B cell (primary cell): ENCODE results near the gene PDGFA. TPM values are rescaled to one million over a fixed set of nuclear protein-coding genes. Genes with fewer than 3 reads are reported as not detected.

Source experiments
- ATAC-seq: fragments of 200-7000 bp; cut with Tn5 transposase; one replicate; pipeline ENCODE4 v1.10.0; 2021; ENCODE audit warnings: low read depth, mild to moderate bottlenecking, moderate number of reproducible peaks, moderate library complexity
- CTCF ChIA-PET: fragments of 350-600 bp; sonication (Branson Sonifier 250); formaldehyde crosslinking; loops from one replicate; lab custom pipeline; 2021; ENCODE audit warnings: antibody characterized with exemption, inconsistent platforms; lab: Charles Lee
- POLR2A ChIA-PET: fragments of 350-600 bp; sonication (Branson Sonifier 250); formaldehyde crosslinking; loops from one replicate; lab custom pipeline; 2021; ENCODE audit warnings: antibody characterized with exemption; lab: Charles Lee
- DNase-seq: peaks from one replicate; pipeline ENCODE4 v3.0.0; 2013
- H2AFZ ChIP-seq: 2 replicates; pipeline ENCODE4 v1.6.1; 2012; ENCODE audit warnings: mild to moderate bottlenecking, low read depth, low read length; ENCODE audit not compliant: insufficient read depth, poor library complexity, severe bottlenecking
- H3K27ac ChIP-seq, 2 donors: 1 replicate in 1 of 2; 2 replicates in 1 of 2; pipeline ENCODE4 v1.5.1; 2012 to 2013; ENCODE audit warnings: low read length in 2 of 2, mild to moderate bottlenecking in 2 of 2, moderate library complexity in 1 of 2
- H3K27me3 ChIP-seq, 4 experiments: fragments of 200-600 bp in 1 of 4; sonication (generic) in 1 of 4; replicated peaks in 1 of 4; 1 replicate in 2 of 4; 2 replicates in 2 of 4; pipeline versions ENCODE4 v1.6.1 to v1.7.0; 2013 to 2016; ENCODE audit warnings: low read length in 3 of 4, mild to moderate bottlenecking in 2 of 4, mixed read lengths in 1 of 4, moderate library complexity in 1 of 4; ENCODE audit not compliant: insufficient read depth in 4 of 4, control insufficient read depth in 3 of 4; ENCODE audit errors: control extremely low read depth in 1 of 4
- H3K36me3 ChIP-seq, 2 experiments: replicated peaks in 1 of 2; 1 replicate in 1 of 2; 2 replicates in 1 of 2; pipeline versions ENCODE4 v1.6.1 to v1.7.1; 2013; ENCODE audit warnings: low read length in 1 of 2; ENCODE audit not compliant: insufficient read depth in 2 of 2, control insufficient read depth in 1 of 2; ENCODE audit errors: control extremely low read depth in 1 of 2, extremely low read depth in 1 of 2
- H3K4me1 ChIP-seq, 2 donors: fragments of 200-600 bp in 1 of 2; sonication (generic) in 1 of 2; 1 replicate in 1 of 2; 2 replicates in 1 of 2; pipeline versions ENCODE4 v1.5.1 to v1.6.1; 2013 to 2017; ENCODE audit warnings: low read length in 2 of 2; ENCODE audit not compliant: control insufficient read depth in 2 of 2, insufficient read depth in 2 of 2
- H3K4me2 ChIP-seq: replicated peaks from 2 replicates; pipeline ENCODE3; 2012; ENCODE audit warnings: mild to moderate bottlenecking, low read depth, low read length; ENCODE audit not compliant: poor library complexity, severe bottlenecking
- H3K4me3 ChIP-seq, 5 experiments: fragments of 200-600 bp in 1 of 5; sonication (generic) in 1 of 5; 1 replicate in 3 of 5; 2 replicates in 2 of 5; pipeline versions ENCODE4 v1.5.1 to v1.7.0; 2011 to 2016; ENCODE audit warnings: low read length in 4 of 5, mild to moderate bottlenecking in 4 of 5, low read depth in 2 of 5, control low read depth in 1 of 5, moderate library complexity in 1 of 5; ENCODE audit not compliant: insufficient read depth in 1 of 5; ENCODE audit errors: control extremely low read depth in 1 of 5, extremely low read depth in 1 of 5
- H3K79me2 ChIP-seq: fragments of 200-600 bp; sonication (generic); one replicate; pipeline ENCODE4 v1.6.0; 2016; ENCODE audit warnings: low read length; ENCODE audit not compliant: control insufficient read depth, insufficient read depth
- H3K9ac ChIP-seq: fragments of 200-600 bp; sonication (generic); 2 replicates; pipeline ENCODE4 v1.6.1; 2017; ENCODE audit warnings: mild to moderate bottlenecking, low read length, moderate library complexity
- H3K9me3 ChIP-seq, 3 donors: one replicate each; pipeline versions ENCODE4 v1.6.1 to v1.7.1; 2013; ENCODE audit warnings: low read length in 2 of 3; ENCODE audit not compliant: control insufficient read depth in 2 of 3, insufficient read depth in 1 of 3; ENCODE audit errors: control extremely low read depth in 1 of 3
- H4K20me1 ChIP-seq: 2 replicates; pipeline ENCODE4 v1.6.0; 2012; ENCODE audit warnings: mild to moderate bottlenecking, low read length; ENCODE audit not compliant: insufficient read depth, control insufficient read depth, poor library complexity, severe bottlenecking
- H3K27ac Mint-ChIP-seq: one replicate; pipeline ENCODE4 v1.8.0; 2021; ENCODE audit warnings: mixed read lengths
- H3K27me3 Mint-ChIP-seq: one replicate; pipeline ENCODE4 v1.8.0; 2021; ENCODE audit warnings: mixed read lengths
- H3K4me1 Mint-ChIP-seq: one replicate; pipeline ENCODE4 v1.8.0; 2021; ENCODE audit warnings: mixed read lengths
- H3K4me3 Mint-ChIP-seq: one replicate; pipeline ENCODE4 v1.8.0; 2021; ENCODE audit warnings: mixed read lengths
- H3K9me3 Mint-ChIP-seq: one replicate; pipeline ENCODE4 v1.8.0; 2022; ENCODE audit warnings: mixed read lengths; ENCODE audit not compliant: insufficient read depth
- CTCF ChIP-seq: fragments of 200-600 bp; IDR thresholded peaks from one replicate; pipeline ENCODE4 v1.8.0; 2022; ENCODE audit warnings: antibody characterized with exemption, mild to moderate bottlenecking
- EZH2 ChIP-seq: IDR thresholded peaks from 2 replicates; pipeline ENCODE4 v1.6.1; 2012; ENCODE audit warnings: borderline replicate concordance, low read depth, mild to moderate bottlenecking, moderate library complexity, low read length; ENCODE audit not compliant: insufficient read depth, poor library complexity, severe bottlenecking
- WGBS: methylation state at CpG from one replicate; pipeline ENCODE4 v1.1.5; 2013; ENCODE audit warnings: missing lambda C conversion rate; ENCODE audit not compliant: insufficient coverage; 5-methylcytosine and 5-hydroxymethylcytosine counted together
- intact Hi-C: fragments of 100-400 bp; cut with micrococcal nuclease; formaldehyde crosslinking; loops from one replicate; pipeline ENCODE4 v1.10.0; 2022
- polyA plus RNA-seq: library from polyadenylated mRNA; depleted of rRNA; stranded (reverse); fragments of >200 nt; gene quantifications from 2 replicates; pipeline ENCODE4 v1.2.3, GENCODE V29; 2012
- total RNA-seq, 2 donors: library from RNA; stranded (reverse); fragments of 120-200 nt in 1 of 2; gene quantifications; 1 replicate in 1 of 2; 2 replicates in 1 of 2; pipeline versions ENCODE4 v1.2.3 to v1.2.4, GENCODE V29; 2013 to 2022

The PDGFA gene
- total and polyA plus RNA-seq, 2 donors (not counting 1 experiment from before 2014, with no cell fraction given): 0.36 to 1.5 TPM

- CTCF ChIA-PET: no interaction called here
- POLR2A ChIA-PET: no interaction called here
- WGBS: 7% methylated on average over 59 of the region's 63 CpGs
- Histone ChIP-seq H3K9me3 (peaks cover 0 to 8% (median 0%) of the 10 kb centered on the region in 3 donors), H3K79me2 (no peaks in the 10 kb centered on the region), H3K4me2 (peak overlapping the region; percentile 88), H3K36me3 (no peaks in the 10 kb centered on the region), H4K20me1 (no peaks in the 10 kb centered on the region), H3K27me3 (peaks cover 0 to 40% (median 15%) of the 10 kb centered on the region in 4 experiments), H3K9ac (no peak overlapping the region), H2AFZ (peak overlapping the region; percentile 49), H3K27ac (no peak overlapping the region), H3K4me3 (peak overlapping the region in 2 of 5 experiments; percentile 29 to 41), H3K4me1 (peaks cover 33 to 40% of the 10 kb centered on the region in 2 donors)
- ATAC-seq: no peak
- H3K9me3 Mint-ChIP-seq: no peaks in the 10 kb centered on the region
- H3K27ac Mint-ChIP-seq: no peak overlapping the region
- peak; percentile 42 for DNase-seq
- H3K4me1 Mint-ChIP-seq: peaks cover 23% of the 10 kb centered on the region
- intact Hi-C loops: no loop called here
- no peak for TF ChIP-seq EZH2
- TF ChIP-seq CTCF: no peak
- H3K4me3 Mint-ChIP-seq: peak overlapping the region; percentile 82
- H3K27me3 Mint-ChIP-seq: peaks cover 18% of the 10 kb centered on the region
Measured at GRCh38 chr7:520503-521161, 986 bp upstream of the PDGFA start.
